ENCODE measurements around the gene JTB. TPM values are rescaled to one million over a fixed set of nuclear protein-coding genes. Genes with fewer than 3 reads are reported as not detected.

Gene JTB
- polyA plus RNA-seq, 1 donor from 2014 or later = 257 TPM

GRCh38 chr1:153962088-153963029, 15.1 kb downstream of the JTB start:
- Histone ChIP-seq H3K79me2 (replicated peaks; ENCODE audit: insufficient read depth, low read length) (peaks cover 32% of the 10 kb centered on the region), H3K27me3 (ENCODE audit: insufficient read depth, low read depth, low read length) (no peaks in the 10 kb centered on the region), H3F3A (ENCODE audit: insufficient read depth, low read length, poor library complexity, severe bottlenecking) (peaks cover 4% of the 10 kb centered on the region), H3K4me2 (ENCODE audit: low read length) (peak overlapping the region; percentile 88), H4K20me1 (ENCODE audit: insufficient read depth) (no peaks in the 10 kb centered on the region), H2AFZ (ENCODE audit: low read depth, low read length) (no peak overlapping the region), H3K9me2 (ENCODE audit: insufficient read depth, low read length) (no peaks in the 10 kb centered on the region), H3K27ac (ENCODE audit: low read length) (no peak overlapping the region), H3K4me3 (ENCODE audit: low read length) (peak overlapping the region; percentile 90), H3K9me3 (ENCODE audit: low read length) (no peaks in the 10 kb centered on the region), H3K9ac (ENCODE audit: low read length) (peak overlapping the region; percentile 84), H3K36me3 (ENCODE audit: insufficient read depth, low read length) (no peaks in the 10 kb centered on the region)
- TF ChIP-seq EZH2 (IDR thresholded peaks at IDR 0.05; ENCODE audit: borderline replicate concordance, insufficient read depth, low read length, poor library complexity, severe bottlenecking) (no peak), SMC3 (conservative IDR thresholded peaks at IDR 0.05; ENCODE audit: poor library complexity) (no peak), RAD21 (conservative IDR thresholded peaks at IDR 0.05) (no peak), POLR2AphosphoS5 (IDR thresholded peaks at IDR 0.05) (no peak), CTCF (IDR thresholded peaks at IDR 0.05; ENCODE audit: poor library complexity, severe bottlenecking) (no peak), EP300 (conservative IDR thresholded peaks at IDR 0.05; ENCODE audit: poor library complexity, severe bottlenecking) (no peak), MXI1 (conservative IDR thresholded peaks at IDR 0.05; ENCODE audit: poor library complexity, severe bottlenecking) (no peak), TAF1 (IDR thresholded peaks at IDR 0.05; ENCODE audit: low read depth) (no peak), REST (IDR thresholded peaks at IDR 0.05; ENCODE audit: borderline replicate concordance) (no peak)

GRCh38 chr1:153961421-153961820, 16.1 kb downstream of the JTB start:
- Histone ChIP-seq H3F3A (ENCODE audit: insufficient read depth, low read length, poor library complexity, severe bottlenecking) (no peaks in the 10 kb centered on the region), H3K27me3 (ENCODE audit: insufficient read depth, low read depth, low read length) (no peaks in the 10 kb centered on the region), H3K9me3 (ENCODE audit: low read length) (no peaks in the 10 kb centered on the region), H4K20me1 (ENCODE audit: insufficient read depth) (no peaks in the 10 kb centered on the region), H3K9ac (ENCODE audit: low read length) (no peak overlapping the region), H3K27ac (ENCODE audit: low read length) (no peak overlapping the region), H3K4me3 (ENCODE audit: low read length) (peak overlapping the region; percentile 90), H3K36me3 (ENCODE audit: insufficient read depth, low read length) (no peaks in the 10 kb centered on the region), H2AFZ (ENCODE audit: low read depth, low read length) (no peak overlapping the region), H3K9me2 (ENCODE audit: insufficient read depth, low read length) (no peaks in the 10 kb centered on the region), H3K79me2 (replicated peaks; ENCODE audit: insufficient read depth, low read length) (peaks cover 41% of the 10 kb centered on the region), H3K4me2 (ENCODE audit: low read length) (peak overlapping the region; percentile 88)
- TF ChIP-seq POLR2AphosphoS5 (IDR thresholded peaks at IDR 0.05) (no peak), REST (IDR thresholded peaks at IDR 0.05; ENCODE audit: borderline replicate concordance) (no peak), MXI1 (conservative IDR thresholded peaks at IDR 0.05; ENCODE audit: poor library complexity, severe bottlenecking) (no peak), EZH2 (IDR thresholded peaks at IDR 0.05; ENCODE audit: borderline replicate concordance, insufficient read depth, low read length, poor library complexity, severe bottlenecking) (no peak), CTCF (IDR thresholded peaks at IDR 0.05; ENCODE audit: poor library complexity, severe bottlenecking) (no peak), TAF1 (IDR thresholded peaks at IDR 0.05; ENCODE audit: low read depth) (no peak), EP300 (conservative IDR thresholded peaks at IDR 0.05; ENCODE audit: poor library complexity, severe bottlenecking) (no peak), RAD21 (conservative IDR thresholded peaks at IDR 0.05) (no peak), SMC3 (conservative IDR thresholded peaks at IDR 0.05; ENCODE audit: poor library complexity) (no peak)

Data from neural cell (in vitro differentiated cells).